ENCODE measurements around the gene KRTAP10-5.

DNA sequence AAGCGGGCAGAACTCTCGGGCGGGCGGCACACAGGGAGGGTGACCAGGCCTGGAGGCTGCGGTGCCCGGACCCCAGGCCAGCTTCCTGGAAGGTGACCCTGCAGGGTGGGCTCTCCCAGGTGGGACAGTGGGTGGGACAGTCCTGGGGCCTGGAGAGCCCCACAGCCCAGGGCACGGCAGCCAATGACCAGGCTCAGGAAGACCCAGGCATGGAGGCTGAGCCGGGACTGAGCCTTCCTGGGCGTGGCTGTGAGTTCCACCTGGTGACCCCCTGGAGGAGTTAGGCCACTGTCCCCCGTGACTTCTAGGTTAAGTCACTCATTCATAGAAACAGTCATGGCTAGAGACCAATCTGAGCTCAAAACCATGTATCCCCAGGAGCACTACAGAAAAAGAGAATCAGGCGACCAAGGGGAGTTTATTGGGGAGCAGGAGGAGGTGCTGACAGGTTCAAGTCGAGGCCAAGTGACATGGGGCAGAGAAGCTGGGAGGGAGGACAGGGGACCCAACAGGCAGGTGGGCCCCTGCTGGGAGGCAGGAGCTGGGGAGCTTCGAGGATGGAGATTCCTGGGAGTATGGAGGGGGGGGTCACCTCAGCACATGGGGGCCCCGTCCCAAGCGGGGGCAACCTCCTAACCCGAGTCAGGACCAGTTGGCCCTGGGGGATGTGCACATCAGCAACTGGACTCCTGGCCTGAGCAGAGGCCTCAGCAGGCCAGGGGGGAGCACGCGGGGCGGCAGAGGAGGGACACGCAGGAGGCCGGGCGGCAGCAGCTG lies 1.2 kb downstream of the KRTAP10-5 start:
- TF ChIP-seq POLR2AphosphoS5 (IDR thresholded peaks at IDR 0.05; ENCODE audit: low read depth, low read length) (no peak), POLR2A (IDR thresholded peaks at IDR 0.05; ENCODE audit: low read depth, low read length) (no peak), TAF1 (IDR thresholded peaks at IDR 0.05; ENCODE audit: borderline replicate concordance, low read depth, low read length) (no peak)

All from GM12892 (cell line).